ENCODE measurements around the gene CHRM2.

The CHRM2 gene

GRCh38 chr7:137026176-137026500, 157.7 kb downstream of the CHRM2 start:
- no peak for DNase-seq (ENCODE audit: low read depth)

- DNase-seq (ENCODE audit: low read depth) = no peak
Measured at GRCh38 chr7:137032436-137032835, 164.0 kb downstream of the CHRM2 start.

GRCh38 chr7:137036768-137037167, 168.3 kb downstream of the CHRM2 start:
- no peak for DNase-seq (ENCODE audit: low read depth)

GRCh38 chr7:137038706-137039105, 170.3 kb downstream of the CHRM2 start:
- no peak for DNase-seq (ENCODE audit: low read depth)

- no peak for DNase-seq (ENCODE audit: low read depth)
Measured at GRCh38 chr7:137040745-137041144, 172.3 kb downstream of the CHRM2 start.

- DNase-seq (ENCODE audit: low read depth) = no peak
Measured at GRCh38 chr7:137045573-137045972, 177.1 kb downstream of the CHRM2 start.

GRCh38 chr7:137069249-137069963, 201.0 kb downstream of the CHRM2 start:
- no peak for DNase-seq (ENCODE audit: low read depth)
